OCI-LY1 (cell line): Measurements from ENCODE around the gene EIF3K.

Experiments
- EZH2 ChIP-seq: fragments of 200-600 bp; sonication (generic), shearing (Covaris generic); IDR thresholded peaks from 2 replicates; pipeline ENCODE4 v1.8.0; 2017; ENCODE audit warnings: borderline replicate concordance, mixed run types, mild to moderate bottlenecking, antibody characterized with exemption, low read length, moderate library complexity, mixed read lengths
- TF ChIP-seq, protein P1 (sequence below): fragments of 200-600 bp; sonication (generic), shearing (Covaris generic); IDR thresholded peaks from 2 replicates; pipeline ENCODE4 v1.5.1; 2017; ENCODE audit warnings: mild to moderate bottlenecking, antibody characterized with exemption, low read length, moderate library complexity, mixed read lengths

DNA sequence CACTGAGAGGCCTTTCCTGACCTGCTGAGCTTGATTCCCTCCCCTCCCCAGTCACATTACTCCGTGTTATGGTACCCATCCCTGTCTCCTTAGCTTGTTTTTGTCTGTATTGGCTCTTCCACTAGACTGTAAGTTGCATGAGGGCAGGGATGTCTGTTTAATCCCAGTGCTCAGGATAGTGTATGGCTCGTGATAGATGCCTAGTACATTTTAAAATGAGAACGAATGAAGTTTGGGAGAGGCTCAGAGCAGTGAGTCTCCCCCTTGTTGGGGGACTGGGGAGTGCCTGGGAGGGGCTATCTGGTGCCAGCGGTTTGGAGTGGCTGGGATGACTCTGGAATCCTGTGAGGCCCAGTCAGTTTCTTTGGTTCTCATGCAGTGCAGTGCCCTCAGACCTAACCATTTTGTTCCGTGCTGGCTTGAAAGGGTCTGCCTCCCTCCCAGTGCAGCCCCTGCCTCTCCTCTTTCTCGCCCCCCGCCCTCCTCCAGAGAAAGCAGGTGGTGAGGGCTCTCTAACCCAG is 63.9 kb downstream of the EIF3K start:
- TF ChIP-seq, protein P1, sequence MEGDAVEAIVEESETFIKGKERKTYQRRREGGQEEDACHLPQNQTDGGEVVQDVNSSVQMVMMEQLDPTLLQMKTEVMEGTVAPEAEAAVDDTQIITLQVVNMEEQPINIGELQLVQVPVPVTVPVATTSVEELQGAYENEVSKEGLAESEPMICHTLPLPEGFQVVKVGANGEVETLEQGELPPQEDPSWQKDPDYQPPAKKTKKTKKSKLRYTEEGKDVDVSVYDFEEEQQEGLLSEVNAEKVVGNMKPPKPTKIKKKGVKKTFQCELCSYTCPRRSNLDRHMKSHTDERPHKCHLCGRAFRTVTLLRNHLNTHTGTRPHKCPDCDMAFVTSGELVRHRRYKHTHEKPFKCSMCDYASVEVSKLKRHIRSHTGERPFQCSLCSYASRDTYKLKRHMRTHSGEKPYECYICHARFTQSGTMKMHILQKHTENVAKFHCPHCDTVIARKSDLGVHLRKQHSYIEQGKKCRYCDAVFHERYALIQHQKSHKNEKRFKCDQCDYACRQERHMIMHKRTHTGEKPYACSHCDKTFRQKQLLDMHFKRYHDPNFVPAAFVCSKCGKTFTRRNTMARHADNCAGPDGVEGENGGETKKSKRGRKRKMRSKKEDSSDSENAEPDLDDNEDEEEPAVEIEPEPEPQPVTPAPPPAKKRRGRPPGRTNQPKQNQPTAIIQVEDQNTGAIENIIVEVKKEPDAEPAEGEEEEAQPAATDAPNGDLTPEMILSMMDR: no peak
- TF ChIP-seq EZH2: no peak
